Liver (tissue), 9 donors: ENCODE data around the gene EEFSEC. TPM values are rescaled to one million over a fixed set of nuclear protein-coding genes. Genes with fewer than 3 reads are reported as not detected.

Experiments
- DNase-seq: peaks from one replicate; pipeline ENCODE4 v3.0.0-alpha.2; 2017; ENCODE audit warnings: low spot score
- H3K27ac ChIP-seq, 2 donors: one replicate each; pipeline ENCODE4 v1.7.0; 2013; ENCODE audit warnings: inconsistent platforms in 2 of 2, low read length in 2 of 2, control low read depth in 1 of 2, low read depth in 1 of 2, mild to moderate bottlenecking in 1 of 2
- H3K27me3 ChIP-seq, 4 donors: one replicate each; pipeline versions ENCODE4 v1.6.1 to v1.7.0; 2013; ENCODE audit warnings: low read length in 3 of 4, inconsistent platforms in 1 of 4, mild to moderate bottlenecking in 1 of 4, moderate library complexity in 1 of 4; ENCODE audit not compliant: control insufficient read depth in 4 of 4, insufficient read depth in 4 of 4
- H3K36me3 ChIP-seq, 4 donors: one replicate each; pipeline versions ENCODE4 v1.6.1 to v1.7.0; 2013; ENCODE audit warnings: low read length in 3 of 4, mild to moderate bottlenecking in 3 of 4, low read depth in 1 of 4, moderate library complexity in 1 of 4; ENCODE audit not compliant: control insufficient read depth in 4 of 4, insufficient read depth in 3 of 4
- H3K4me1 ChIP-seq, 4 donors: one replicate each; pipeline versions ENCODE4 v1.6.1 to v1.7.0; 2013; ENCODE audit warnings: low read length in 3 of 4, mild to moderate bottlenecking in 3 of 4, moderate library complexity in 1 of 4; ENCODE audit not compliant: control insufficient read depth in 4 of 4, insufficient read depth in 4 of 4
- H3K4me3 ChIP-seq, 3 donors: one replicate each; pipeline versions ENCODE4 v1.6.1 to v1.7.0; 2013; ENCODE audit warnings: low read length in 3 of 3, control low read depth in 1 of 3, low read depth in 1 of 3, mild to moderate bottlenecking in 1 of 3
- H3K9ac ChIP-seq, 2 donors: one replicate each; pipeline ENCODE4 v1.7.0; 2013; ENCODE audit warnings: low read length in 2 of 2, mild to moderate bottlenecking in 2 of 2, moderate library complexity in 2 of 2, control low read depth in 1 of 2, low read depth in 1 of 2
- H3K9me3 ChIP-seq, 4 donors: one replicate each; pipeline versions ENCODE4 v1.6.1 to v1.7.0; 2013; ENCODE audit warnings: low read length in 3 of 4; ENCODE audit not compliant: control insufficient read depth in 4 of 4
- ATF3 ChIP-seq: IDR thresholded peaks from 2 replicates; pipeline ENCODE4 v1.6.1; 2016; ENCODE audit warnings: antibody characterized with exemption
- CTCF ChIP-seq: fragments of 150-350 bp; IDR thresholded peaks from 2 replicates; pipeline ENCODE4 v1.5.1; 2017; ENCODE audit warnings: improper control_type of control experiment, low read depth, low read length; ENCODE audit not compliant: missing input control
- EGR1 ChIP-seq, 2 donors: IDR thresholded peaks; 2 replicates each; pipeline ENCODE4 v1.6.1; 2016 to 2018; ENCODE audit warnings: antibody characterized with exemption in 2 of 2, low read depth in 2 of 2
- FOXA1 ChIP-seq: IDR thresholded peaks from 2 replicates; pipeline ENCODE4 v1.6.1; 2016; ENCODE audit warnings: antibody characterized with exemption
- FOXA2 ChIP-seq: IDR thresholded peaks from 2 replicates; pipeline ENCODE4 v1.6.1; 2016; ENCODE audit warnings: antibody characterized with exemption
- GABPA ChIP-seq, 2 donors: IDR thresholded peaks in 1 of 2; conservative IDR thresholded peaks in 1 of 2; 2 replicates each; pipeline ENCODE4 v1.6.1; 2016; ENCODE audit warnings: antibody characterized with exemption in 2 of 2, mild to moderate bottlenecking in 1 of 2, moderate library complexity in 1 of 2
- HNF4A ChIP-seq, 2 donors: conservative IDR thresholded peaks; 2 replicates each; pipeline ENCODE4 v1.6.1; 2016; ENCODE audit warnings: antibody characterized with exemption in 2 of 2, mild to moderate bottlenecking in 2 of 2
- JUND ChIP-seq, 2 donors: IDR thresholded peaks; 2 replicates each; pipeline ENCODE4 v1.6.1; 2016; ENCODE audit warnings: antibody characterized with exemption in 2 of 2
- MAX ChIP-seq: IDR thresholded peaks from 2 replicates; pipeline ENCODE4 v1.6.1; 2016; ENCODE audit warnings: antibody characterized with exemption
- NR2F2 ChIP-seq: IDR thresholded peaks from 2 replicates; pipeline ENCODE4 v1.6.1; 2016; ENCODE audit warnings: antibody characterized with exemption
- RAD21 ChIP-seq, 2 donors: IDR thresholded peaks; 2 replicates each; pipeline ENCODE4 v1.6.1; 2016; ENCODE audit warnings: antibody characterized with exemption in 2 of 2, mild to moderate bottlenecking in 2 of 2
- REST ChIP-seq: IDR thresholded peaks from 2 replicates; pipeline ENCODE4 v1.6.1; 2016; ENCODE audit warnings: antibody characterized with exemption, mild to moderate bottlenecking
- SP1 ChIP-seq: IDR thresholded peaks from 2 replicates; pipeline ENCODE4 v1.6.1; 2018; ENCODE audit warnings: antibody characterized with exemption, mild to moderate bottlenecking
- TAF1 ChIP-seq: conservative IDR thresholded peaks from 2 replicates; pipeline ENCODE4 v1.6.1; 2016; ENCODE audit warnings: antibody characterized with exemption, mild to moderate bottlenecking
- YY1 ChIP-seq: IDR thresholded peaks from 2 replicates; pipeline ENCODE4 v1.6.1; 2016; ENCODE audit warnings: antibody characterized with exemption, mild to moderate bottlenecking
- ZBTB33 ChIP-seq: IDR thresholded peaks from 2 replicates; pipeline ENCODE4 v1.6.1; 2016; ENCODE audit warnings: antibody characterized with exemption
- whole genome bisulfite sequencing: extraction: QIAGEN DNeasy Blood & Tissue Kit; methylation state at CpG from one replicate; pipeline ENCODE4 v1.1.7; 2013; 5-methylcytosine and 5-hydroxymethylcytosine counted together
- polyA plus RNA-seq, 2 donors: library from polyadenylated mRNA; stranded (reverse) in 1 of 2; unstranded in 1 of 2; fragments of 200-250 nt in 1 of 2; fragments of >200 nt in 1 of 2; fragmentation: Nextera tagmentation in 1 of 2; extraction: Ambion mirVana in 1 of 2; gene quantifications; one replicate each; pipeline versions ENCODE4 v1.2.1 to v1.2.3, GENCODE V29; 2013 to 2015
- total RNA-seq, 2 donors: library from RNA; depleted of rRNA; stranded (reverse); fragments of >200 nt; gene quantifications; one replicate each; pipeline ENCODE4 v1.2.3, GENCODE V29; 2014
- donor health status: healthy.
- donor health status: healthy.
- donor health status: healthy.
- donor health status: healthy.
- donor health status: healthy.

The EEFSEC gene
- total and polyA plus RNA-seq, 4 donors = 8.4 to 13.1 (median 10.7) TPM

- Histone ChIP-seq H3K4me1 (no peaks in the 10 kb centered on the region), H3K27me3 (no peaks in the 10 kb centered on the region), H3K36me3 (no peaks in the 10 kb centered on the region), H3K9me3 (no peaks in the 10 kb centered on the region), H3K27ac (no peak overlapping the region), H3K4me3 (no peak overlapping the region), H3K9ac (no peak overlapping the region)
- peak; percentile 8 for DNase-seq
- TF ChIP-seq FOXA1 = no peak
- no peak for TF ChIP-seq ATF3
- TF ChIP-seq REST = no peak
- TF ChIP-seq HNF4A (conservative IDR thresholded peaks at IDR 0.05) = no peak
- no peak for TF ChIP-seq YY1
- no peak for TF ChIP-seq RAD21 (IDR thresholded peaks at IDR 0.05)
- no peak for TF ChIP-seq SP1
- TF ChIP-seq CTCF = no peak
- no peak for TF ChIP-seq TAF1
- no peak for TF ChIP-seq FOXA2
- TF ChIP-seq JUND (IDR thresholded peaks at IDR 0.05) = no peak
- no peak for TF ChIP-seq ZBTB33
- no peak for TF ChIP-seq GABPA (IDR thresholded peaks at IDR 0.05 in 1 of 2, conservative IDR thresholded peaks at IDR 0.05 in 1 of 2)
- TF ChIP-seq MAX = no peak
- WGBS = 98% methylated on average over 4 of the region's 4 CpGs
These were observed 157.2 kb downstream of the EEFSEC start for GRCh38 chr3:128310286-128311058.

GRCh38 chr3:128311441-128311844, 158.2 kb downstream of the EEFSEC start:
- WGBS = 96% methylated on average over 5 of the region's 5 CpGs
- no peak overlapping the region for H3K27ac ChIP-seq
- H3K4me3 ChIP-seq = no peak overlapping the region
- peak; percentile 19 for DNase-seq
- H3K9me3 ChIP-seq = no peaks in the 10 kb centered on the region
- TF ChIP-seq NR2F2 (no peak), REST (no peak), JUND (IDR thresholded peaks at IDR 0.05) (no peak), GABPA (IDR thresholded peaks at IDR 0.05 in 1 of 2, conservative IDR thresholded peaks at IDR 0.05 in 1 of 2) (no peak), TAF1 (no peak), RAD21 (IDR thresholded peaks at IDR 0.05) (no peak), EGR1 (IDR thresholded peaks at IDR 0.05; ENCODE audit: low read depth in 2 of 2) (no peak), SP1 (no peak)
- no peak overlapping the region for H3K9ac ChIP-seq
- H3K27me3 ChIP-seq = no peaks in the 10 kb centered on the region
- no peaks in the 10 kb centered on the region for H3K36me3 ChIP-seq
- H3K4me1 ChIP-seq = no peaks in the 10 kb centered on the region
